Natural killer cell (primary cell): ENCODE measurements around the gene CACNA2D4. TPM values are rescaled to one million over a fixed set of nuclear protein-coding genes. Genes with fewer than 3 reads are reported as not detected.

Source experiments
- ATAC-seq, 3 donors: fragments of 150-1000 bp in 2 of 3; fragments of 200-7000 bp in 1 of 3; cut with Tn5 transposase; 1 replicate in 1 of 3; 2 replicates in 2 of 3; pipeline ENCODE4 v1.10.0; 2021; ENCODE audit warnings: mild to moderate bottlenecking in 2 of 3, moderate library complexity in 2 of 3
- DNase-seq, 2 donors: peaks; one replicate each; pipeline versions ENCODE4 v3.0.0 to v3.0.0-alpha.2; 2013 to 2021; ENCODE audit warnings: mixed read lengths in 1 of 2
- H3K27ac ChIP-seq: one replicate; pipeline ENCODE4 v1.5.1; 2013; ENCODE audit warnings: mild to moderate bottlenecking, low read length
- H3K27me3 ChIP-seq: one replicate; pipeline ENCODE4 v1.6.1; 2013; ENCODE audit warnings: low read length; ENCODE audit not compliant: control insufficient read depth, insufficient read depth
- H3K36me3 ChIP-seq: one replicate; pipeline ENCODE4 v1.6.1; 2013; ENCODE audit warnings: low read length; ENCODE audit not compliant: control insufficient read depth, insufficient read depth
- H3K4me1 ChIP-seq: one replicate; pipeline ENCODE4 v1.6.1; 2013; ENCODE audit warnings: low read length; ENCODE audit not compliant: control insufficient read depth, insufficient read depth
- H3K4me3 ChIP-seq: one replicate; pipeline ENCODE4 v1.5.1; 2013; ENCODE audit warnings: low read length
- H3K9me3 ChIP-seq: one replicate; pipeline ENCODE4 v1.6.1; 2013; ENCODE audit warnings: low read length; ENCODE audit not compliant: control insufficient read depth, insufficient read depth
- H3K27ac Mint-ChIP-seq, 2 donors: one replicate each; pipeline ENCODE4 v1.8.0; 2022; ENCODE audit warnings: mild to moderate bottlenecking in 2 of 2, mixed read lengths in 2 of 2, moderate library complexity in 1 of 2
- H3K27me3 Mint-ChIP-seq, 2 donors: one replicate each; pipeline ENCODE4 v1.8.0; 2022; ENCODE audit warnings: low read depth in 2 of 2, mixed read lengths in 2 of 2
- H3K36me3 Mint-ChIP-seq: one replicate; pipeline ENCODE4 v1.8.0; 2022; ENCODE audit warnings: mixed read lengths
- H3K4me1 Mint-ChIP-seq, 2 donors: one replicate each; pipeline ENCODE4 v1.8.0; 2022; ENCODE audit warnings: mixed read lengths in 2 of 2
- H3K4me3 Mint-ChIP-seq: one replicate; pipeline ENCODE4 v1.8.0; 2022; ENCODE audit warnings: mild to moderate bottlenecking, moderate library complexity, mixed read lengths
- H3K9me3 Mint-ChIP-seq, 2 donors: one replicate each; pipeline ENCODE4 v1.8.0; 2022; ENCODE audit warnings: mixed read lengths in 2 of 2
- CTCF ChIP-seq: fragments of 200-600 bp; IDR thresholded peaks from one replicate; pipeline ENCODE4 v1.8.0; 2022; ENCODE audit warnings: antibody characterized with exemption
- WGBS: methylation state at CpG from one replicate; pipeline ENCODE4 v1.1.7; 2013; ENCODE audit warnings: missing lambda C conversion rate; ENCODE audit not compliant: insufficient coverage; 5-methylcytosine and 5-hydroxymethylcytosine counted together
- intact Hi-C: fragments of 100-400 bp; cut with micrococcal nuclease; formaldehyde crosslinking; loops from one replicate; pipeline ENCODE4 v1.14.2; 2022
- total RNA-seq, 4 donors: library from RNA; stranded (reverse); fragments of 120-200 nt in 1 of 4; gene quantifications; one replicate each; pipeline versions ENCODE4 v1.2.3 to v1.2.4, GENCODE V29; 2013 to 2022

Gene CACNA2D4
- total RNA-seq, 3 donors from 2014 or later (not counting 1 experiment from before 2014, with no cell fraction given) = 26.5 to 49.6 (median 34.9) TPM

- no peak overlapping the region for H3K27ac Mint-ChIP-seq
- no peak overlapping the region for H3K27ac ChIP-seq
- WGBS = 98% methylated on average over 3 of the region's 3 CpGs
- H3K9me3 ChIP-seq = peaks cover 10% of the 10 kb centered on the region
- H3K36me3 Mint-ChIP-seq = peaks cover 16% of the 10 kb centered on the region
- no peak for TF ChIP-seq CTCF
- no peak for ATAC-seq
- peaks cover 27 to 58% of the 10 kb centered on the region in 2 donors for H3K27me3 Mint-ChIP-seq
- peaks cover 4 to 6% of the 10 kb centered on the region in 2 donors for H3K9me3 Mint-ChIP-seq
- H3K27me3 ChIP-seq = peaks cover 3% of the 10 kb centered on the region
- H3K4me1 ChIP-seq = no peaks in the 10 kb centered on the region
- no peak for DNase-seq
- H3K4me3 Mint-ChIP-seq = no peak overlapping the region
- H3K4me3 ChIP-seq = no peak overlapping the region
- H3K4me1 Mint-ChIP-seq = no peaks in the 10 kb centered on the region
- intact Hi-C loops = no loop called here
- no peaks in the 10 kb centered on the region for H3K36me3 ChIP-seq
These were observed 29.5 kb downstream of the CACNA2D4 start for GRCh38 chr12:1888923-1889322.

GRCh38 chr12:1886396-1887008 lies 31.9 kb downstream of the CACNA2D4 start:
- no peak for TF ChIP-seq CTCF
- Histone ChIP-seq H3K9me3 (peaks cover 10% of the 10 kb centered on the region), H3K4me3 (no peak overlapping the region), H3K27ac (no peak overlapping the region), H3K36me3 (no peaks in the 10 kb centered on the region), H3K27me3 (peaks cover 3% of the 10 kb centered on the region), H3K4me1 (no peaks in the 10 kb centered on the region)
- no peak overlapping the region for H3K4me3 Mint-ChIP-seq
- H3K9me3 Mint-ChIP-seq = peaks cover 0 to 3% of the 10 kb centered on the region in 2 donors
- no peak overlapping the region for H3K27ac Mint-ChIP-seq
- ATAC-seq (no peak), DNase-seq (no peak)
- 95% methylated on average over 10 of the region's 10 CpGs for WGBS
- H3K27me3 Mint-ChIP-seq = peaks cover 14 to 38% of the 10 kb centered on the region in 2 donors
- no peaks in the 10 kb centered on the region for H3K4me1 Mint-ChIP-seq
- intact Hi-C loops = no loop called here
- H3K36me3 Mint-ChIP-seq = peaks cover under 1% of the 10 kb centered on the region

GRCh38 chr12:1885599-1886245 lies 32.7 kb downstream of the CACNA2D4 start:
- TF ChIP-seq CTCF = no peak
- no peaks in the 10 kb centered on the region for H3K4me1 ChIP-seq
- DNase-seq (no peak), ATAC-seq (no peak)
- peaks cover 14 to 30% of the 10 kb centered on the region in 2 donors for H3K27me3 Mint-ChIP-seq
- H3K9me3 ChIP-seq = peaks cover 5% of the 10 kb centered on the region
- peaks cover 3% of the 10 kb centered on the region for H3K27me3 ChIP-seq
- H3K36me3 Mint-ChIP-seq = no peaks in the 10 kb centered on the region
- H3K4me1 Mint-ChIP-seq = no peaks in the 10 kb centered on the region
- 92% methylated on average over 13 of the region's 13 CpGs for WGBS
- H3K27ac ChIP-seq = no peak overlapping the region
- H3K4me3 Mint-ChIP-seq = no peak overlapping the region
- H3K9me3 Mint-ChIP-seq = no peaks in the 10 kb centered on the region
- H3K27ac Mint-ChIP-seq = no peak overlapping the region
- intact Hi-C loops = no loop called here
- H3K36me3 ChIP-seq = no peaks in the 10 kb centered on the region
- no peak overlapping the region for H3K4me3 ChIP-seq
